ENCODE results near the gene ARSJ.
"Not testable (repeated sequence)": the region's sequence is repeated elsewhere in the genome, so short reads cannot be mapped to it uniquely, and the experiment has no call there.

ARSJ gene

DNA sequence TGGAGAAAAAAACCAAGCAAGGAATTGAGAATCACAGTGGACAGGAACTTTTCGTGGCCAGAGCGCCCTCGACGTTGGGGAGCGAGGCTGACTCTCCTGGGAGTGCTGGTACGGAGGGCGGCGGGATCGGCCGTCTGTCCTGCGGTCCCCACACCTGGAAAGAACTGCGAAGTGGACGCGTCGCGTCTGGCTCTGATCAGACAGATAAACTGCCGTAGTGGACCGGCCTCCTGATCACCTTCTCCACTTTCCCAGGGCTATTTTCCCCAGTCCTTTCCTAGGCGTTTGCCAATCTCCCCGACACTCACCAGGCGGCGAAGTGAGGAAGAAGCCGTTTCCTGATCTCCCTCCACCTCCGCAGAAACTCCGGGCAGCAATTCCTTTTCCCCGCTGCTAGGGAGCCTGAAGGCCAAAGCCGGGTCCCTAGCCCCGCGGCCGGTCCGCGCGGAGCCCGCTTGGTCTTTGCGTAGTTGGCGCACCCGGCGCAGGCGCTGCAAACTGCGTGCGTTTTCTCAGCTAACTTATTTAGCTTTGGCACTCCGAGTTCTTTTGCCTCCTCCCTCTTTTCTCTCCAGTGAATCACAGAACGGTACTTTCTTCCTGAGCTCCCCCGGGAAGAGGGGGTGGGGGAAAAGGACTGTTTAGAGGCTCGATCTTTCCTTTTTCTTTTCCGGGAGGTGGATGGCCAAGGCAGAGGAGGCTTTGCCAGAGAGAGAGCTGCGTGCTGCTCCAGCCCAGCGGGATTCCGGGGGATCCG, at the start of gene ARSJ:
Gene ARSJ, minus strand, starts transcription at position 500 of the 757 bp plus-strand sequence. CDS start 813 bp downstream, outside the sequence.
- peak; percentile 81 for DNase-seq (ENCODE audit: low spot score)

- DNase-seq (ENCODE audit: low spot score), result no peak
These were observed 48.6 kb upstream of the ARSJ start for GRCh38 chr4:114028071-114028470.

- DNase-seq (ENCODE audit: low spot score), result no peak
These were observed 48.1 kb upstream of the ARSJ start for GRCh38 chr4:114027596-114027995.

GRCh38 chr4:114026447-114026846, 47.0 kb upstream of the ARSJ start:
- no peak for DNase-seq (ENCODE audit: low spot score)

GRCh38 chr4:114025176-114025777, 45.8 kb upstream of the ARSJ start:
- no peak for DNase-seq (ENCODE audit: low spot score)

GRCh38 chr4:114021451-114021850, 42.0 kb upstream of the ARSJ start:
- DNase-seq (ENCODE audit: low spot score), result no peak

DNA sequence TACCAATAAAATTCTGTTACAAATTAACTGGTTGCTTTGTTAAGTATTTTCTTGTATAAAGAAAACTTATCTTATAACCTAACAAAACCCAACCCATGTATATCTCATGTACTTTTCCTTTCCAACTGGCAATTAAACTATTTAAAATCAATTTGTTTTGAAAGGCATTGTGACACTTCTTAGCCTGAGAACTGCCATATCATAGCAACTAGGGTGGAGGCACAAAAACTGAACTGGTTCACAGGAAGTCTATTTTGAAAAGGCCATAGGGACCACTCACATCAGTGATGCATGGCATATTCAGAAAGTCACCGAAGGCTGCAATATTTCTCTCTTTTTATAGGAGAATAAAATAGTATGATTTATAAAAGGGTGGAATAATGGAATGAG, 40.5 kb upstream of the ARSJ start:
- no peak for DNase-seq (ENCODE audit: low spot score)

DNA sequence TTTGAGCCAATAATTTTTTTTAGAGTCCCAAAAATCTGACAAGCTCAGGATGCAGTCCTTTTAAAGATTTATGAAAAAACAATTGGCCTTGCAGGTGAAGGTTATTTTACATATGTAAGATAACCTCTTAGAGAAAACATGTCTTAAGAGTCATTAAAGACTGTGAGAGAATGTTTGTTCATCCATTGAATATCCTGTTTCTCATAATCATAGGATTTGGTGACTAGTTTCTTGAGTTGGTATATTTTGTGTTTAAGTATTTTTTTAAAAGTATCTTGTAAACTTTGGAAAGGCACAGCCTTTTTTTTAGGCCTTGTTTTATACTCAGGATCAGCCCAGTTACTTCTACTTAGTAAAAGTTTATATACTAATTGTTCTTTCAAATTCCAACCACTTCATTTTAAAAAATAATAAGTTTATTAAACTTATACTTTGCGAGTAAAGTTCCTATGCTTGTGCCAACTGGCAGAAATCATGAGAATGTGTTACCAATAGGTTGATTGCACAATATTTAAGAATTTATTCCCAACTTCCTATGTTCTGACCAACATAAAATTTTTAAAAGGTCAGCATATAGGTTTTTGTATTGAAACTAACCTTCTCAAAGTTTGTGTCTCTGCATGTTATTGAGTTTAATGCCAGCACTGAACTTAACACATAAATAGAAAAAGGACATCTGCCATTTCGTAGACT, 40.0 kb upstream of the ARSJ start:
- no peak for DNase-seq (ENCODE audit: low spot score)

DNA sequence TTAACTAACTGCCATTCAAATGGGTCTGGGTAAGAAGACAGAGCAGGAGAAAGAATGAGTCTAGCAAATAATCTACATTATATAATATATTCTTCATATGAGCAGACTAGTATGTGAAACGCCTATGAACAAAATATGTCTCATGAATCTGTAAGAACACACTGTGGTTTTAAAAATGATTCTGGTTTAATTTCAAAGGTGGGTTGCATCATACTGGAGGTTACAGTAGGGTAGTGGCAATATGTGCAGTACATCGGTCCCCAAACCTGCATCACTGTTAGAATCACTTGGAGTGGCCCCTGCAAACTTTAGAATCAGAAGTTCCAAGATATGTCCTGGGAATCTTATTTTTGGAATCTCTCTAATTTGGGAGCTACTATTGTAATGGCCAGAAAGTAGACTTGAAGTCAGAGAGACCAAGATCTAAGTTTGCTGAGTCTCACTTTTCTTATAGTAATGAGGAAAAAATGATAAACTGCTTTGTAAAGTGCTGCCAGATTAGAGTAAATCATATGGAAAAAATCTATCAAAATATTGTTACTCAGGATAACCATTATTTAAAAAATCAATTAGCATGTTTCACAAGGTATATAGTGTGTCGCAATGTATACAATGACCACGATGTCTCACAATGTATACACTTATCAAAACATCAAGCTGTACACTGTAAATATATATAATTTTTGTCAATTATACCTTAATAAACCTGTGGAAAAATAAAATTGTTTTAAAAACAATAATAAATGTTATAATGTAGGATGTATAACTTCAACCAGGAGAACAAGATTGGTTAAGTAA, 37.9 kb upstream of the ARSJ start:
- DNase-seq (ENCODE audit: low spot score), result no peak

DNA sequence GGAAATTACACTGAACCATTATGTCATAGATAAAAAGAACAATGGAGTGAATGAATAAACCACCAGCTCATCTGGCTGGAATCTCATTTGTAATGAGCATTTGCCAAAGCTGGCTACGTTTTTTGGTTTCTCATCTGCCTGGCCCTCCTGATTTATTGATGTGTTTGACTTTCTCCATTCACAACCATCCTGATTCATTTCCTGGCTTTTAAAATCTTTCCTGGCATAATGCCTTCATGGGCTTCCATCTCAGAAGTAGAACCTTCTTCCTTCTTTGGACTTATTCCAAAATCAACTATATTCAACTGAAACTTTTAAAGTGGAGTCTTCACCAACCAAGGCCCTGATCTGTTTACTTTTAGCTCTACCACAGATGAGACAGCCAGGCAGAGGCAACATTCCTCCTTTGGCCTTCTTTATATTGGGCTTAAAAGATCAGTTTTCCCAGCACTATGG, 36.0 kb upstream of the ARSJ start:
- peak; percentile 87 for DNase-seq (ENCODE audit: low spot score)

DNA sequence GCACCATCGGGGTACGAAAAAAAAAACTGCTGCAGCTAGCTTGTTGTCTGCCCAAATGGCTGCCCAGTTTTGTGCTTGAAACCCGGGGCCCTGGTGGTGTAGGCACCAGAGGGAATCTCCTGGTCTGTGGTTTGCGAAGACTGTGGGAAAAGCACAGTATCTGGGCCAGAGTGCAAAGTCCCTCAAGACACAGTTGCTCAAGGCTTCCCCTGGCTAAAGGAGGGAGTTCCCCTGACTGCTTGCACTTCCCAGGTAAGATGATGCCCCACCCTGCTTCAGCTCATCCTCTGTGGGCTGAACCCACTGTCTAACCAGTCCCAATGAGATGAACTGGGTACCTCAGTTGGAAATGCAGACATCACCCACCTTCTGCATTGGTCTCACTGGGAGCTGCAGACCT, 33.8 kb upstream of the ARSJ start:
- not testable (repeated sequence) for DNase-seq (ENCODE audit: low spot score)

DNA sequence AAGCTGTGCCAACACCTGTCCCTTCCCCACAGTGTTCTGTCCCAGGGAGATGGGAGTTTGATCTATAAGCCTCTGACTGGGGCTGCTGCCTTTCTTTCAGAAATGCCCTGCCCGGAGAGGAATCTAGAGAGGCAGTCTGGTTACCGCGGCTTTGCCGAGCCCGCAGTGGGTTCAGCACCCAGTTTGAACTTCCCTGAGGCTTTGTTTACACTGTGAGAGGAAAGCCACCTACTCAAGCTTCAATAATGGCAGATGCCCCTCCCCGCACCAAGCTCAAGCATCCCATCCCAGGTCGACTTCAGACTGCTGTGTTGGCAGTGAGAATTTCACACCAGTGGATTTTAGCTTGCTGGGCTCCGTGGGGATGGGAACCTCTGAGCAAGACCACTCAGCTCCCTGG, 33.3 kb upstream of the ARSJ start:
- DNase-seq (ENCODE audit: low spot score), result no peak

- DNase-seq (ENCODE audit: low spot score), result peak; percentile 52
These were observed 26.4 kb upstream of the ARSJ start for GRCh38 chr4:114005569-114006442.

- DNase-seq (ENCODE audit: low spot score), result not testable (repeated sequence)
These were observed 25.2 kb upstream of the ARSJ start for GRCh38 chr4:114004483-114005226.

GRCh38 chr4:113998531-113998930, 19.1 kb upstream of the ARSJ start:
- DNase-seq (ENCODE audit: low spot score), result peak; percentile 44

GRCh38 chr4:113998079-113998478, 18.6 kb upstream of the ARSJ start:
- no peak for DNase-seq (ENCODE audit: low spot score)

- DNase-seq (ENCODE audit: low spot score), result peak; percentile 14
These were observed 17.8 kb upstream of the ARSJ start for GRCh38 chr4:113997206-113997605.

DNA sequence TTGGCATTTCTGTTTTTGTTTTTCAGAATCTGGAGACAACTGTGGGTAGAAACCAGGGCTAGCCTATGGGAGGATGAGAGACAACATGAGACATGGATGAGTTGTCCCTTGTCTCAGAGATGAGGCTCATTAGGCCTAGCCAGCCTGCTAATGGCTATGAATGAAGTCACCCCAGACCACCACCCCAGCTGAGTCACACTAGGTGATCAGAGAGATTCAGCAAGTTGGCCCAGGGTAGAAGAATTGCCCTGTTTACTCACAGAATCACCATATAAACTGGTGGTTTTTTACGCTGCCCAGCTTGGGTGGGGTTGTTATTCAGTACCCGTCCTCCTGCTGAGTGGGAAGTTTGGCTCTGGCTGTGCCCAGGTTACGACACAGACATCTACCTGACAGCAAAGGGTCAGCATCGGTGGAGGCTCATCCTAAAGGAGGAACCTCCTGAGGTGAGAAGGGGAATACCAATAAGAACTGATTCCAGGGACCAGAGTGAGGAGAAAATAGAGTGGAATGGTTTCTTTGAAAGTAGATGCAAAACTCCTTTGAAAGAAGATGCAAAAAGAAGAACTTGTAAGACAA, 17.2 kb upstream of the ARSJ start:
- DNase-seq (ENCODE audit: low spot score), result no peak

DNA sequence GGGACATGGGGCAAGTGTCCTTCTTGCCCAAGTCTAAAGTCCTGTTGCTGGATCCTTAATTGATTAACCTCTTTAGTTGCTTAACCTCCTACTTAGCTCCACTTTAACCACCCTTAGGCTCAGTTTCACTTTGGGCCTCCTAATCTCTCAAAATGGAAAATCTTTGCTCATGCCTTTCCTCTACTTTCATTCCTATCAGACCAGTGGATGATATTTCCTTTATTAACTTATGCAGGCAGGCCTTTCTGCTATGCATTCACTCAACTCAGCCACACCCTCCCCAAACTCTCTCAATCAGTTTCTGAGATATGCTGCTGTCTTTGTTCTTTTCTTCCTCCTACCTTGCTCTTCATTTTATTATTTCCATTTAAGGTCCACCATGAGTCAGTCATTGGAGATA, 14.4 kb upstream of the ARSJ start:
- no peak for DNase-seq (ENCODE audit: low spot score)

GRCh38 chr4:113990886-113991285, 11.4 kb upstream of the ARSJ start:
- no peak for DNase-seq (ENCODE audit: low spot score)
